ENCODE results near the gene TUBGCP5.
"Not testable (repeated sequence)": the region's sequence is repeated elsewhere in the genome, so short reads cannot be mapped to it uniquely, and the experiment has no call there.

Gene TUBGCP5
- 23.6 to 32.5 (median 29.9) reads per million in 3 donors for total RNA-seq

- Histone ChIP-seq H3K27ac (ENCODE audit: insufficient read depth, low read length, poor library complexity, severe bottlenecking) (peak within 1 kb of the TSS; percentile 52), H3K36me3 (ENCODE audit: control insufficient read depth, insufficient read depth, low read length) (peaks cover 5% of the 10 kb centered on the region), H3K4me3 (ENCODE audit: insufficient read depth, low read depth, low read length, poor library complexity, severe bottlenecking) (peak within 1 kb of the TSS; percentile 66), H3K9me3 (ENCODE audit: control insufficient read depth, low read length) (no peaks in the 10 kb centered on the region), H3K27me3 (replicated peaks; ENCODE audit: control insufficient read depth, insufficient read depth, low read length, poor library complexity, severe bottlenecking) (no peaks in the 10 kb centered on the region), H3K4me1 (ENCODE audit: control insufficient read depth, insufficient read depth, low read length, poor library complexity, severe bottlenecking) (peaks cover 10% of the 10 kb centered on the region)
- DNase-seq, result peak; percentile 89 to 95 (median 94)
These were observed at the start of gene TUBGCP5 for GRCh38 chr15:23039143-23039916. TUBGCP5 (minus strand) TSS chr15:23039569; CDS start chr15:23039543, 26 bp downstream.

GRCh38 chr15:23083115-23083514 lies 43.7 kb upstream of the TUBGCP5 start:
- Histone ChIP-seq H3K4me1 (ENCODE audit: control insufficient read depth, insufficient read depth, low read length, poor library complexity, severe bottlenecking) (no peaks in the 10 kb centered on the region), H3K27me3 (replicated peaks; ENCODE audit: control insufficient read depth, insufficient read depth, low read length, poor library complexity, severe bottlenecking) (no peaks in the 10 kb centered on the region), H3K27ac (ENCODE audit: insufficient read depth, low read length, poor library complexity, severe bottlenecking) (no peak overlapping the region), H3K4me3 (ENCODE audit: insufficient read depth, low read depth, low read length, poor library complexity, severe bottlenecking) (no peak overlapping the region), H3K9me3 (ENCODE audit: control insufficient read depth, low read length) (no peaks in the 10 kb centered on the region), H3K36me3 (ENCODE audit: control insufficient read depth, insufficient read depth, low read length) (no peaks in the 10 kb centered on the region)
- no peak for DNase-seq

DNA sequence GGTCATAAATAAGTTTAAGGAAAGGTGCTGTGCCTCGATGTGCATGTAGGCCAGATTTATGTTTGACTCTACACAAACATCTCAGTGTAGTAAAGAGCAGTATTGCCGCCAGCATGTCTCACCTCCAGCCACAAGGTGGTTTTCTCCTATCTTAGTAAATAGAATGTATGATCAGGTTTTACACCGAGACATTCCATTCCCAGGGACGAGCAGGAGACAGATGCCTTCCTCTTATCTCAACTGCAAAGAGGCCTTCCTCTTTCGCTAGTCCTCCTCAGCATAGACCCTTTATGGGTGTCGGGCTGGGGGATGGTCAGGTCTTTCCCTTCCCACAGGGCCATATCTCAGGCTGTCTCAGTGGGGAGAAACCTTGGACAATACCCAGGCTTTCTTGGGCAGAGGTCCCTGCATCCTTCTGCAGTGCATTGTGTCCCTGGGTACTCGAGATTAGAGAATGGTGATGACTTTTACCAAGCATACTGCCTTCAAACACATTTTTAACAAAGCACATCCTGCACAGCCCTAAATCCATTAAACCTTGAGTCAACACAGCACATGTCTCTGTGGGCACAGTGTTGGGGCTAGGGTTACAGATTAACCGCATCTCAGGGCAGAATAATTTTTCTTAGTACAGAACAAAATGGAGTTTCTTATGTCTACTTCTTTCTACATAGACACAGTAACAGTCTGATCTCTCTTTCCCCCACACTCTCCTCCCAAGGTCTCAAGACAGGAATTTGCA lies 42.8 kb upstream of the TUBGCP5 start:
- H3K27me3 ChIP-seq (replicated peaks; ENCODE audit: control insufficient read depth, insufficient read depth, low read length, poor library complexity, severe bottlenecking); H3K4me1 ChIP-seq (ENCODE audit: control insufficient read depth, insufficient read depth, low read length, poor library complexity, severe bottlenecking); DNase-seq; H3K4me3 ChIP-seq (ENCODE audit: insufficient read depth, low read depth, low read length, poor library complexity, severe bottlenecking); H3K9me3 ChIP-seq (ENCODE audit: control insufficient read depth, low read length); H3K27ac ChIP-seq (ENCODE audit: insufficient read depth, low read length, poor library complexity, severe bottlenecking); H3K36me3 ChIP-seq (ENCODE audit: control insufficient read depth, insufficient read depth, low read length): not testable (repeated sequence)

- no peaks in the 10 kb centered on the region for H3K36me3 ChIP-seq (ENCODE audit: control insufficient read depth, insufficient read depth, low read length)
- H3K27ac ChIP-seq (ENCODE audit: insufficient read depth, low read length, poor library complexity, severe bottlenecking), result no peak overlapping the region
- no peak for DNase-seq
- no peaks in the 10 kb centered on the region for H3K4me1 ChIP-seq (ENCODE audit: control insufficient read depth, insufficient read depth, low read length, poor library complexity, severe bottlenecking)
- H3K9me3 ChIP-seq (ENCODE audit: control insufficient read depth, low read length), result no peaks in the 10 kb centered on the region
- H3K27me3 ChIP-seq (replicated peaks; ENCODE audit: control insufficient read depth, insufficient read depth, low read length, poor library complexity, severe bottlenecking), result no peaks in the 10 kb centered on the region
- H3K4me3 ChIP-seq (ENCODE audit: insufficient read depth, low read depth, low read length, poor library complexity, severe bottlenecking), result no peak overlapping the region
These were observed 41.9 kb upstream of the TUBGCP5 start for GRCh38 chr15:23081271-23081670.

- Histone ChIP-seq H3K36me3 (ENCODE audit: control insufficient read depth, insufficient read depth, low read length) (no peaks in the 10 kb centered on the region), H3K4me1 (ENCODE audit: control insufficient read depth, insufficient read depth, low read length, poor library complexity, severe bottlenecking) (no peaks in the 10 kb centered on the region)
These were observed 40.4 kb upstream of the TUBGCP5 start for GRCh38 chr15:23079766-23080165.

GRCh38 chr15:23075927-23076326 lies 36.6 kb upstream of the TUBGCP5 start:
- no peaks in the 10 kb centered on the region for H3K27me3 ChIP-seq (replicated peaks; ENCODE audit: control insufficient read depth, insufficient read depth, low read length, poor library complexity, severe bottlenecking)
- H3K27ac ChIP-seq (ENCODE audit: insufficient read depth, low read length, poor library complexity, severe bottlenecking), result no peak overlapping the region
- H3K4me3 ChIP-seq (ENCODE audit: insufficient read depth, low read depth, low read length, poor library complexity, severe bottlenecking), result no peak overlapping the region
- H3K4me1 ChIP-seq (ENCODE audit: control insufficient read depth, insufficient read depth, low read length, poor library complexity, severe bottlenecking), result no peaks in the 10 kb centered on the region
- DNase-seq, result no peak
- H3K9me3 ChIP-seq (ENCODE audit: control insufficient read depth, low read length), result no peaks in the 10 kb centered on the region
- H3K36me3 ChIP-seq (ENCODE audit: control insufficient read depth, insufficient read depth, low read length), result no peaks in the 10 kb centered on the region

More at GRCh38 chr15:23079766-23080165, 40.4 kb upstream of the TUBGCP5 start:
- Histone ChIP-seq H3K4me3 (ENCODE audit: insufficient read depth, low read depth, low read length, poor library complexity, severe bottlenecking) (no peak overlapping the region), H3K27me3 (replicated peaks; ENCODE audit: control insufficient read depth, insufficient read depth, low read length, poor library complexity, severe bottlenecking) (no peaks in the 10 kb centered on the region), H3K27ac (ENCODE audit: insufficient read depth, low read length, poor library complexity, severe bottlenecking) (no peak overlapping the region), H3K9me3 (ENCODE audit: control insufficient read depth, low read length) (no peaks in the 10 kb centered on the region)
- DNase-seq, result no peak

DNA sequence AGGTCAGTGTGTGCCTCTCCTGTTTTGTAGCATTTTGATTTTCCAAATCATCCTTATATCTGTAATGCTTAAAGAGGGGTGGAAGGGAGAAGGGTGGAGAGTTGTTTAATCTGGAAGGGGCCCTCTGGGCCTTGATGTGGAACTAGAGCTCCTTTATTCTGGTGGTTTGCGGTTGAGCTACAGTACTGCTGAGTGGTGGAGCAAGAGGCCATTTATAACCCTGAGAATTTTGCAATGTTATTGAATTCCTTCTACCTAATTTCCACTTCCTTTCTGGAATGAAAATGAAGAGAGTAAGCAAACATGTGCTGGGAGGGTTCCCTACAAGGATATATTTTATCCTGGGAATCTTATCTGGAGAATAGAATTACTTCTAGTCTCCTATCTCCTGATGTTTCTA lies 35.3 kb upstream of the TUBGCP5 start:
- H3K4me3 ChIP-seq (ENCODE audit: insufficient read depth, low read depth, low read length, poor library complexity, severe bottlenecking), result no peak overlapping the region
- H3K27me3 ChIP-seq (replicated peaks; ENCODE audit: control insufficient read depth, insufficient read depth, low read length, poor library complexity, severe bottlenecking), result no peaks in the 10 kb centered on the region
- H3K36me3 ChIP-seq (ENCODE audit: control insufficient read depth, insufficient read depth, low read length), result no peaks in the 10 kb centered on the region
- no peaks in the 10 kb centered on the region for H3K9me3 ChIP-seq (ENCODE audit: control insufficient read depth, low read length)
- H3K4me1 ChIP-seq (ENCODE audit: control insufficient read depth, insufficient read depth, low read length, poor library complexity, severe bottlenecking), result no peaks in the 10 kb centered on the region
- no peak overlapping the region for H3K27ac ChIP-seq (ENCODE audit: insufficient read depth, low read length, poor library complexity, severe bottlenecking)
- no peak for DNase-seq

GRCh38 chr15:23073890-23074646 lies 34.7 kb upstream of the TUBGCP5 start:
- no peaks in the 10 kb centered on the region for H3K9me3 ChIP-seq (ENCODE audit: control insufficient read depth, low read length)
- no peak overlapping the region for H3K4me3 ChIP-seq (ENCODE audit: insufficient read depth, low read depth, low read length, poor library complexity, severe bottlenecking)
- no peak for DNase-seq

GRCh38 chr15:23072633-23073032 lies 33.3 kb upstream of the TUBGCP5 start:
- Histone ChIP-seq H3K27ac (ENCODE audit: insufficient read depth, low read length, poor library complexity, severe bottlenecking) (no peak overlapping the region), H3K4me1 (ENCODE audit: control insufficient read depth, insufficient read depth, low read length, poor library complexity, severe bottlenecking) (no peaks in the 10 kb centered on the region), H3K36me3 (ENCODE audit: control insufficient read depth, insufficient read depth, low read length) (no peaks in the 10 kb centered on the region), H3K9me3 (ENCODE audit: control insufficient read depth, low read length) (no peaks in the 10 kb centered on the region), H3K4me3 (ENCODE audit: insufficient read depth, low read depth, low read length, poor library complexity, severe bottlenecking) (no peak overlapping the region), H3K27me3 (replicated peaks; ENCODE audit: control insufficient read depth, insufficient read depth, low read length, poor library complexity, severe bottlenecking) (no peaks in the 10 kb centered on the region)
- DNase-seq, result no peak

More at GRCh38 chr15:23073890-23074646, 34.7 kb upstream of the TUBGCP5 start:
- H3K36me3 ChIP-seq (ENCODE audit: control insufficient read depth, insufficient read depth, low read length), result no peaks in the 10 kb centered on the region
- no peaks in the 10 kb centered on the region for H3K27me3 ChIP-seq (replicated peaks; ENCODE audit: control insufficient read depth, insufficient read depth, low read length, poor library complexity, severe bottlenecking)
- no peak overlapping the region for H3K27ac ChIP-seq (ENCODE audit: insufficient read depth, low read length, poor library complexity, severe bottlenecking)
- H3K4me1 ChIP-seq (ENCODE audit: control insufficient read depth, insufficient read depth, low read length, poor library complexity, severe bottlenecking), result no peaks in the 10 kb centered on the region

Measured in effector memory CD4-positive, alpha-beta T cell (primary cell).